Stomach (tissue), 4 donors: ENCODE measurements around the gene PAK2.

ENCODE experiments used
- CTCF ChIP-seq, 7 experiments: fragments of 450-650 bp in 4 of 7; fragments of 200-600 bp in 3 of 7; sonication (generic) in 3 of 7; IDR thresholded peaks; one replicate each; pipeline ENCODE4 v1.5.1; 2016 to 2019; ENCODE audit warnings: antibody characterized with exemption in 7 of 7, control low read depth in 2 of 7, mild to moderate bottlenecking in 1 of 7
- EP300 ChIP-seq: sonication (generic); formaldehyde crosslinking; IDR thresholded peaks from one replicate; pipeline ENCODE4 v1.6.1; 2017; ENCODE audit warnings: antibody characterized with exemption
- POLR2A ChIP-seq, 4 donors: fragments of 450-650 bp; IDR thresholded peaks; one replicate each; pipeline ENCODE4 v1.6.1; 2016; ENCODE audit warnings: antibody characterized with exemption in 4 of 4, control low read depth in 2 of 4, mild to moderate bottlenecking in 1 of 4, moderate library complexity in 1 of 4
- POLR2AphosphoS5 ChIP-seq, 3 donors: sonication (generic); formaldehyde crosslinking; IDR thresholded peaks; one replicate each; pipeline ENCODE4 v1.6.1; 2016; ENCODE audit warnings: antibody characterized with exemption in 3 of 3

DNA sequence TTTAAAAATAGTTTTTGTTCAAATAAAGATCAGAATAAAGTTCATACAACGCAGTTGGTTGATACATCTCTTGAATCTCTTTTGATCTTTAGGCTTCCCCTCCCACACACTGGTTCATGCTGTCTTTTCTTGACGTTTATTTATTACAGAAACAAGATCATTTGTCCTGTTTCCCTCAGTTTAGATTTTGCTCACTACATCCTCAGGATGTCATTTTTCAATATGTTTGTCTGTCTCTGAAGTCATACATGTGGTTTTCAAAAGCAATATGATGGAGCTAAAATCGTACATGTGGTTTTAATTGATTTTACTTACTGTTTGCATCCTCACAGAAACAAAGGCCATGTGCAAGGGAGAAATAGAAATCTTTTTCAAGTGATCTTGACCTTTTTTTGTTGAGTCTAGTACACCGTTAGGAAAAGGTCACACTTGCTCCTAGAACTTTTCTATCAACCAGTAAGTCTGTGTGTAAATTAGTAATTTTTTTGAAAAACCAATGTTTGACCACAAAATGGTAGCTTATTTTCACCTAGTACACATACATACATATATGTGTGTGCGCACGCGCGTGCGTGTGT is 64.3 kb downstream of the PAK2 start:
- TF ChIP-seq EP300 (no peak), CTCF (IDR thresholded peaks at IDR 0.05) (no peak), POLR2AphosphoS5 (IDR thresholded peaks at IDR 0.05) (no peak), POLR2A (IDR thresholded peaks at IDR 0.05) (no peak)
